Measurements from ENCODE around the gene DNAH10. TPM values are rescaled to one million over a fixed set of nuclear protein-coding genes. Genes with fewer than 3 reads are reported as not detected.

DNAH10 gene
- total RNA-seq, 1 donor from 2014 or later: 10.1 TPM

DNA sequence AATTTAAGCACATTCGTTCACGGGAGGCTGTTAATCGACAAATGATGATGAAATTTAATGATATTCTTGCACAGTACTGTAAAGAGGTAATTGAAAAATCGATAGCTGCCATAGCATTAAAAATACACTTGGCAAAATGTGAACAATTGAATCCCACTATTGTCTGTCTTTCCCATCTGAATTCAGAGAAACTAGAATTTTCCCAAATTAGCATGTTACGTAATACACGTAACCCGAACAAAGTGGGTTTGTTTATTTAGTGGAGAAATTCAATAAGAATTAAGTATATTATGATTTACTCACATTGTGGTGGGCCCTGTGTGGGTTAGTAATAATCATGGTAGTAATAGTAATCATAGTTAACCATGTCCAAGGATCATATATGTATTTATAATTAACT, 31.9 kb downstream of the DNAH10 start:
- TF ChIP-seq, protein P1, sequence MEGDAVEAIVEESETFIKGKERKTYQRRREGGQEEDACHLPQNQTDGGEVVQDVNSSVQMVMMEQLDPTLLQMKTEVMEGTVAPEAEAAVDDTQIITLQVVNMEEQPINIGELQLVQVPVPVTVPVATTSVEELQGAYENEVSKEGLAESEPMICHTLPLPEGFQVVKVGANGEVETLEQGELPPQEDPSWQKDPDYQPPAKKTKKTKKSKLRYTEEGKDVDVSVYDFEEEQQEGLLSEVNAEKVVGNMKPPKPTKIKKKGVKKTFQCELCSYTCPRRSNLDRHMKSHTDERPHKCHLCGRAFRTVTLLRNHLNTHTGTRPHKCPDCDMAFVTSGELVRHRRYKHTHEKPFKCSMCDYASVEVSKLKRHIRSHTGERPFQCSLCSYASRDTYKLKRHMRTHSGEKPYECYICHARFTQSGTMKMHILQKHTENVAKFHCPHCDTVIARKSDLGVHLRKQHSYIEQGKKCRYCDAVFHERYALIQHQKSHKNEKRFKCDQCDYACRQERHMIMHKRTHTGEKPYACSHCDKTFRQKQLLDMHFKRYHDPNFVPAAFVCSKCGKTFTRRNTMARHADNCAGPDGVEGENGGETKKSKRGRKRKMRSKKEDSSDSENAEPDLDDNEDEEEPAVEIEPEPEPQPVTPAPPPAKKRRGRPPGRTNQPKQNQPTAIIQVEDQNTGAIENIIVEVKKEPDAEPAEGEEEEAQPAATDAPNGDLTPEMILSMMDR (IDR thresholded peaks at IDR 0.05): no peak
- no peak overlapping the region for H3K4me3 ChIP-seq
- no peak for DNase-seq
- ATAC-seq: no peak
- no peaks in the 10 kb centered on the region for H3K9me3 ChIP-seq
- intact Hi-C loops (cut with DNase I): no loop called here
- no peaks in the 10 kb centered on the region for H3K4me1 ChIP-seq
- no peaks in the 10 kb centered on the region for H3K27me3 ChIP-seq (ENCODE audit: low read depth)
- H3K27ac ChIP-seq: no peak overlapping the region
- H3K36me3 ChIP-seq: no peaks in the 10 kb centered on the region

DNA sequence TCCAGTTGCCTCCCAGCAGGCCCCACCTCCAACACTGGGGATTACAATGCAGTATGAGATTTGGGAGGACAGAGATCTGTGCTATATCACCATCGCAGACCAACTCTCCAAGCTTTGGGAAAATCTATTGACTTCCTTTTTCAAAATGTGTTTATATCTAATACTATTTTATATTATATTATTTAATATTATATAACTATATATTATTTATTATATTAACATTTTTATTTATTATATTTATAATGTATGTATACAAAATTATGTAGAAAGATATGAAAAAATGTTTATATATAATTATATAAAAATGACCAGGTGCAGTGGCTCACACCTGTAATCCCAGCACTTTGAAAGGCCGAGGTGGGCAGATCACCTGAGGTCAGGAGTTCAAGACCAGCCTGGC, 36.4 kb downstream of the DNAH10 start:
- TF ChIP-seq, protein P1 (IDR thresholded peaks at IDR 0.05): no peak
- Histone ChIP-seq H3K27ac (no peak overlapping the region), H3K9me3 (no peaks in the 10 kb centered on the region), H3K36me3 (no peaks in the 10 kb centered on the region), H3K27me3 (ENCODE audit: low read depth) (no peaks in the 10 kb centered on the region), H3K4me1 (no peaks in the 10 kb centered on the region), H3K4me3 (no peak overlapping the region)
- DNase-seq (no peak), ATAC-seq (no peak)
- intact Hi-C loops (cut with DNase I): no loop called here

DNA sequence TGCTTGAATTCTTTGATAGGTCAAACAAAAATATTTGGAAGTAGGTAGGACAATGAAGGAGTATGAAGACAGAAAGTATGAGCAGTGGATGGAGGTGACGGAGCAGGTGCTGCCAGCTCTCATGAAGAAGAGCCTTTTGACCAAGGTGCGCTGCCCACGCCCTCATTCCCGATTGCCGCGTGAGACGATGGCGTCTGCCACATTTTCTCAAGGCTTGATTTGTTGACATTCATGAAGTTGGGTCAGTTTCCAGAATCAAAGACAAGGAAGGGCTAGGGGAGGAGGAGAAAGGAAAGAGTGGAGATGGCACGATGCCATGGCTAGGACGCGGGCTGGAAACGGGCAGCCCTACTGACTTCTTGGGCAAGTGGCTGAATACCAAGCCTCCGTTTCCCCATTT, 37.1 kb downstream of the DNAH10 start:
- TF ChIP-seq, protein P1 (IDR thresholded peaks at IDR 0.05): no peak
- intact Hi-C loops (cut with DNase I): no loop called here
- Histone ChIP-seq H3K27ac (no peak overlapping the region), H3K4me1 (no peaks in the 10 kb centered on the region), H3K4me3 (no peak overlapping the region), H3K9me3 (no peaks in the 10 kb centered on the region), H3K27me3 (ENCODE audit: low read depth) (no peaks in the 10 kb centered on the region), H3K36me3 (no peaks in the 10 kb centered on the region)
- DNase-seq: no peak
- ATAC-seq: no peak

DNA sequence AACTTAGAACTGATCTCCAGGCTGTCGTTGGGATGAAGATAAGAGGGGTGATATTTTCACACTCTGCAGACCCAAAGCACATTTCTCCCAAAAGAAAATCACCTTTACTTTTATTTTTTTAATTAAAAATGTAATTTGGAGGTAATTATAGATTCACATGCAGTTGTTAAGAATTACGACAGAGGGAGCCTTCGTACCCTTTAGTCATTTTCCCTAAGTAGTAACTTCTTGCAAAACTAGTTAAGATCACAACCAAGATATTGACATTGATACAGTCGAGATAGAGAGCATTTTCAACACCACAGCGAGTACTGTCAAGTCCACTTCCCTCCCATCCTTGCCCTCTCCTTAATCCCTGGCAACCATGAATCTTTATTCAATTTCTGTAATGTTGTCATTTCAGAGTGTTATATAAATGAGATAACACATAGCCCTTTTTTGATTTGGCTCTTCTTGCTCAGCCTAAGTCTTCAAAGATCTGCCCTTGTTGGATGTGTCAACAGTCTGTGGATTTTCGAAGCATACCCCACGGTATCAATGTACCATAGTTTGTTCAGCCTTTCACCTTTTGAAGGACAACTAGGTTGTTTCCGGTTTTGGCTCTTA, 39.6 kb downstream of the DNAH10 start:
- Histone ChIP-seq H3K9me3 (no peaks in the 10 kb centered on the region), H3K27ac (no peak overlapping the region), H3K4me3 (no peak overlapping the region), H3K36me3 (no peaks in the 10 kb centered on the region), H3K27me3 (ENCODE audit: low read depth) (no peaks in the 10 kb centered on the region), H3K4me1 (no peaks in the 10 kb centered on the region)
- intact Hi-C loops (cut with DNase I): no loop called here
- DNase-seq (no peak), ATAC-seq (no peak)
- TF ChIP-seq, protein P1 (IDR thresholded peaks at IDR 0.05): no peak

DNA sequence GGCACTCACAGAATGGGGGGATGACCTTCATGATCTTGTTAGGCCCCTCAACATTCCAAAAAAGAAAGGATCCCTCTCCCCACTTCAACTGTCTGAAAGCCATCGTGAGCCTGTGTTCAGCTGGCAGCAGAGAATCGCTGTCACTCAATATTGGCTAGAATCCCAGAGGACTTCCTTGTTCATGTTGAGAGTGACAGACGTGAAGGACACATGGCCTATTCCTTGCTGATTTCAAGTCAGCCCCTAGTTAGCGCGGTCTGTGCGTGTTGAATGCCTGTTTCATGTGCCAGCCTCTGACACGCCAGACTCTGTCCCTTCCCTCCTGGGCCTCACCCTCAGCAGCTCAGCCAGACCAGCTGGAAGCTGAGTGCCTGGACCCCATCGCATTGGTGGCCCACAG, 43.1 kb downstream of the DNAH10 start:
- DNase-seq (no peak), ATAC-seq (no peak)
- intact Hi-C loops (cut with DNase I): no loop called here
- TF ChIP-seq, protein P1 (IDR thresholded peaks at IDR 0.05): no peak
- H3K36me3 ChIP-seq: no peaks in the 10 kb centered on the region
- no peaks in the 10 kb centered on the region for H3K27me3 ChIP-seq (ENCODE audit: low read depth)
- no peak overlapping the region for H3K4me3 ChIP-seq
- H3K27ac ChIP-seq: no peak overlapping the region
- H3K4me1 ChIP-seq: no peaks in the 10 kb centered on the region
- H3K9me3 ChIP-seq: no peaks in the 10 kb centered on the region
